Measurements from ENCODE around the gene WDR70.
"Not testable (repeated sequence)": the region's sequence is repeated elsewhere in the genome, so short reads cannot be mapped to it uniquely, and the experiment has no call there.

Gene WDR70

GRCh38 chr5:37768371-37768770 is 389.3 kb downstream of the WDR70 start:
- DNase-seq: no peak

GRCh38 chr5:37769108-37769507 is 390.0 kb downstream of the WDR70 start:
- DNase-seq: no peak
- in situ Hi-C loops (cut with MboI; ENCODE audit: low pct_unique_long_range_greater_than_20kb, low sequenced_read_pairs): no loop called here

More at GRCh38 chr5:37768371-37768770, 389.3 kb downstream of the WDR70 start:
- in situ Hi-C loops (cut with MboI; ENCODE audit: low pct_unique_long_range_greater_than_20kb, low sequenced_read_pairs): no loop called here

DNA sequence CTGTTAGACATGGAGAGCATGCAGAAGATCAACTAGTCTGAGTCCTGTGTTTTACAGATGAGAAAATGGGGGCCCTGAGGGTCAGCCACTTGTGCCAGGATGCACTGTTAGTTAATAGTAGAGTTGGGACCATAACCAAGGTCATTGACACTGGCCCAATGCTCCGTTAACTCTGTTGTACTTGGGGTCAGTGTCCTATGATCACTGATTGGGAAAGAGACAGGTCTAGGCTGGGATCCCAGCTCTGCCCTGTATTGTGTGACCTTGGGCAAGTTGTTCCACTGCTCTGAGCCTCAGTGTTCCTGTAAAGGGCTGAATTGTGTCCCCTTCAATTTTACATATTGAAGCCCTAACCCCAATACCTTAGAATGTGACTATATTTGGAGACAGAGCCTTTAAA is 390.7 kb downstream of the WDR70 start:
- in situ Hi-C loops (cut with MboI; ENCODE audit: low pct_unique_long_range_greater_than_20kb, low sequenced_read_pairs): no loop called here
- DNase-seq: no peak

DNA sequence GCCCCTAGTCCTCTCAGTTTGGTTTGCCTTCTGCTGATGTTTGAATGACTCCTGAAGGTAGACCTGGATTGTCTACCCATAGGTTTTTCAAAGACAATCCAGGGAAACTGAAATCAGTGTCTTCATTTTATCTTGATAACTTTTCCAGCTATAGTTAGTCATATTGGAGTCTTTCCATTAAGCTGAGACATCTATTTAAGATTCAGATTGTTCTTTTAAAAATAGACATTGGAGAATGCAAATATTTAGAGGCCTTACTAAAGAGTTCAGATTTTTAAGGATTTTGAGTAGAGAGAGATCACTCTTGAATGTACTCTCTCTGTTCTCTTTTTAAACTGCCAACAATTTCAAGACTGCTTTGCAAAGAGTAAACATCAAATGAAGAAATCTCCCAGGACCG is 391.7 kb downstream of the WDR70 start:
- in situ Hi-C loops (cut with MboI; ENCODE audit: low pct_unique_long_range_greater_than_20kb, low sequenced_read_pairs): no loop called here
- DNase-seq: no peak

DNA sequence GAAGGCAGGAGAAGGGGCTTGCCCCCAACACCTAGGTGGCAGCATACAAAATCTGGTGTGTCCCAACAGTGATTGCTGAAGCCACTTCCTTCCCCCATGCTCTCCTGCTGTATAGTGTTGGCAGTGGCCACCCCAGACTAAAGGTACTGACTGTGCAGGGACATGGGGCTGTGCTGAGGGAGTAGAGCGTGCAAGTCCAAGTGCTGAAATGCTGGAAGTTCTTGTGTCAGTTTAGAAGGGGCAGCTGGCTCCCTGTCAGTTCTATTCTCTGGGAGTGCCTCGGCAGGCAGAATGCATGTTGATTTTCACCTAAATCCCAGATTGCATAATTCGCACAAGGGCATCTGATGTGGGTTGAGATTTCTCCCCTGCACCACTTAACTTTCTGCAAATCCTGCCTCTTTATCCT is 392.1 kb downstream of the WDR70 start:
- peak; percentile 4 for DNase-seq

GRCh38 chr5:37771731-37772130 is 392.6 kb downstream of the WDR70 start:
- in situ Hi-C loops (cut with MboI; ENCODE audit: low pct_unique_long_range_greater_than_20kb, low sequenced_read_pairs): no loop called here
- no peak for DNase-seq

More for the DNA sequence above, 392.1 kb downstream of the WDR70 start:
- in situ Hi-C loops (cut with MboI; ENCODE audit: low pct_unique_long_range_greater_than_20kb, low sequenced_read_pairs): no loop called here

GRCh38 chr5:37772255-37772654 is 393.1 kb downstream of the WDR70 start:
- in situ Hi-C loops (cut with MboI; ENCODE audit: low pct_unique_long_range_greater_than_20kb, low sequenced_read_pairs): no loop called here

DNA sequence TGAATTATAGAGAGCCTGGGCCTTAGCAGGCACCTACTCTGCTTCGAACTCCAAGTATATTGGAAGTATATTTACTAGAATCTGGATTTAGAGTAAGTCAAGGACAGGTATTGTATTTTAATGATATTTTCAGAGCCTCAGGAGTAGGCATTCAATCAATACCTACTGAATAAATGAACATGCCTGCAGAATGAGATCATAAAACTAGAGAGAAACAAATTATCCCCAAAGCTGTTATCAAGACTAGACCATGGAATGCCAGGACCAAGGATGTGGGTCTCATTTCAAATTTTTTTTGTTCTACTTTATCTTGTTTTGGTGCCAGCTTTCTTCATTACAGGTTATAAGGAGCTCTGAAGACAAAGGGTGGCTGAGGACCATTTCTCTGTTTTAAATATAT is 394.7 kb downstream of the WDR70 start:
- no peak for DNase-seq
- in situ Hi-C loops (cut with MboI; ENCODE audit: low pct_unique_long_range_greater_than_20kb, low sequenced_read_pairs): no loop called here

More at GRCh38 chr5:37772255-37772654, 393.1 kb downstream of the WDR70 start:
- no peak for DNase-seq

GRCh38 chr5:37774912-37775483 is 395.9 kb downstream of the WDR70 start:
- peak; percentile 67 for DNase-seq
- in situ Hi-C loops (cut with MboI; ENCODE audit: low pct_unique_long_range_greater_than_20kb, low sequenced_read_pairs): no loop called here

GRCh38 chr5:37776826-37777225 is 397.7 kb downstream of the WDR70 start:
- in situ Hi-C loops (cut with MboI; ENCODE audit: low pct_unique_long_range_greater_than_20kb, low sequenced_read_pairs): no loop called here
- no peak for DNase-seq

- in situ Hi-C loops (cut with MboI; ENCODE audit: low pct_unique_long_range_greater_than_20kb, low sequenced_read_pairs): no loop called here
Observed at GRCh38 chr5:37777432-37778130, 398.5 kb downstream of the WDR70 start.

GRCh38 chr5:37781409-37781808 is 402.3 kb downstream of the WDR70 start:
- in situ Hi-C loops (cut with MboI; ENCODE audit: low pct_unique_long_range_greater_than_20kb, low sequenced_read_pairs); DNase-seq: not testable (repeated sequence)

More at GRCh38 chr5:37777432-37778130, 398.5 kb downstream of the WDR70 start:
- DNase-seq: no peak

DNA sequence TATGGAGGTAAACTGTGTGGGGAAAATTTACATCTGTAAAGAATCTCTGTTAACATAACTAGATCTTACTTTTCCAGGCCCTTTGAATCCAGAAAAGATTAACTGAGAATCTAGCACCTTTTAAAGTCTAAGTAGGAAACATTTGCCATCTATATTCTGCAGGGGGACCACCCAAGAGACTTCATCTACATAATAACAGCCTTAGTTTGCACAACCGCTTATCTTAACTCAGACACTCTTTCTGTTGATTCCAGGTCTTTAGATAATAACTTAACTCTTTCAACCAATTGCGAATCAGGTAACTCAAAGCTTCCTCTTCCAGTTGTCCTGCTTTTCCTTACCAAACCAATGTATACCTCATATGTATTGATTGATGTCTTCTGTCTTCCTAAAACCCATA is 407.3 kb downstream of the WDR70 start:
- DNase-seq: no peak
- in situ Hi-C loops (cut with MboI; ENCODE audit: low pct_unique_long_range_greater_than_20kb, low sequenced_read_pairs): no loop called here

DNA sequence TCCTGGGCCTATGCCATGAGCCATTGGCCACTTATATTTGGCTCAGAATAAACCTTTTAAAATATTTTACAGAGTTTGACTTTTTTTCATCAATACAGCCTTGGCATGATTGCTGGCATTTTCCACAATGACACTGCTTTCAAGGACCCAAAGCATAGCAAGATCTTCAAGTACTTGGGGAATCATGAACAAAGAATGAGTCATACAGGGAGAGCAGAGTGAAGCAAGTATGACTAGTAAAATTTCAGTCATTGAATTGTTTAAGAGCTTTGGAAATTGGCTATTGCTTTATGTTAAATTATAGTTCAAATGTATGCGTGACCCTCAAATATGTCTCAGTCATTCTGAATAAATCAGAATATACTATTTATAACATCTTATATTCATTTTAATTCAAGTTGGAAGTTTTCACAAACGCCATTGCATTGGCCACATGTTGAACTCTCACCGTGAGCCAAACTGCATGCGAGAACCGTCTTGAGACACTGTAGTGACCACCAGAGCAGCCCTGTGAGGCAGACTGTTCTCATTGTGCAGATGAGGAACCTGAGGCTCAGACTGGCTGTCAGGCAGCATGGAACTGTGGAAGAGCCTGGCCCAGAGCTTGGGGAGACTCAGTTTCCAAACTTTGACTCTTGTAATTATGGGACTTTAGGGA is 407.9 kb downstream of the WDR70 start:
- in situ Hi-C loops (cut with MboI; ENCODE audit: low pct_unique_long_range_greater_than_20kb, low sequenced_read_pairs): no loop called here
- no peak for DNase-seq

GRCh38 chr5:37787742-37788141 is 408.6 kb downstream of the WDR70 start:
- DNase-seq: no peak
- in situ Hi-C loops (cut with MboI; ENCODE audit: low pct_unique_long_range_greater_than_20kb, low sequenced_read_pairs): no loop called here

DNA sequence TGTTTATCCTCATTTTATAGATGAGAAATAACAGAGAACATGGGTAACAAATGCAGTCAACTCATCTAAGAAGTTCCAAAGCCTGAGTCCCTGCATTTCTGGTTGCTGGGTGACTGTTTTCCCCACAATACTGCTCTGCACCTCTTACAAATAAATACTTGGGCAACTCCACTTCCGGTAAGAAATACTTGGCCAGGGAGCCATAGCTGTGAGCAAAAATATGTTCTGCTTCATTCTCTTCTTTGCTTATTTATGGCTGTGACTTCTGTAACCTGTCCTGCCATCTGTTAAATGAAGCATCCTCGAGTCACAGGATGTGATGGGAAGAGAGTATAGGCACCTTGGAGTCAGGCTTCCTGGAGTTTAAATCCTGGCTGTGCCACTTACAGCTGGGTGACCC is 410.9 kb downstream of the WDR70 start:
- no peak for DNase-seq
- in situ Hi-C loops (cut with MboI; ENCODE audit: low pct_unique_long_range_greater_than_20kb, low sequenced_read_pairs): no loop called here

DNA sequence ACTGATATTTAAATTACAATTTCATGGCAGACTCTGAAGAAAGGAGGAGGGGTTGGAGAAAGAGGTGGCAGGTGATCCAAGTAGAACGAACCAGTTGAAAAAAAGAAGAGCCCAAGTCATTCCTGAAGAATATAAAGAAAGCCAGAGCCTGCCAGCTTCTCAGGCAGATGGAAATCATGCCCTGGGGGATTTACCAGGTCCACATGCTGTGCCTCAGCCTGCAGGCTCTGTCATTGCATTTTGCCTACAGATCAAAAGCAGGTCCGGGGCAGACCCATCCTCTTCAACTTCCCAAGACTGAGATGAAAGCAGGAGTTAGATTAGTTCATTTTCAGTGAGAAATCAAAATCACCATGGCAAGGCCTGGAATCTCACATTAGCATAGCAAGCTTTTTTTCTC is 412.2 kb downstream of the WDR70 start:
- no peak for DNase-seq
- in situ Hi-C loops (cut with MboI; ENCODE audit: low pct_unique_long_range_greater_than_20kb, low sequenced_read_pairs): no loop called here

- DNase-seq: no peak
- in situ Hi-C loops (cut with MboI; ENCODE audit: low pct_unique_long_range_greater_than_20kb, low sequenced_read_pairs): no loop called here
Observed at GRCh38 chr5:37792975-37793631, 414.0 kb downstream of the WDR70 start.

DNA sequence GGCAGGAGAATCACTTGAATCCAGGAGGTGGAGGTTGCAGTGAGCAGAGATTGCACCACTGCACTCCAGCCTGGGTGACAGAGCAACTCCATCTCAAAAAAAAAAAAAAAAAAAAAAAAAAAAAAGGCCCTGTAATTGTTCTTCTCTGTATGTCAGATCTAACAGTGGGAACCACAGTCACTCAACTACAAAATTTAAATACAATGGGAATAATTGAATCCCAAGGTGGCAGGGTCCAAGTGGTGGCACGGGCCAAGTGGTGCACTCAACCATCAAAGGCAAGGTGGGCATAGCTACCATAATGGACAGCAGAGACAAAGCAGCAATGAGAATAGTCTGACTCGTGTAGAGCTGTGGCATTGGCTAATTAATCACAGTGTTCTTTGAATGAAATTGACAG is 416.2 kb downstream of the WDR70 start:
- DNase-seq; in situ Hi-C loops (cut with MboI; ENCODE audit: low pct_unique_long_range_greater_than_20kb, low sequenced_read_pairs): not testable (repeated sequence)

DNA sequence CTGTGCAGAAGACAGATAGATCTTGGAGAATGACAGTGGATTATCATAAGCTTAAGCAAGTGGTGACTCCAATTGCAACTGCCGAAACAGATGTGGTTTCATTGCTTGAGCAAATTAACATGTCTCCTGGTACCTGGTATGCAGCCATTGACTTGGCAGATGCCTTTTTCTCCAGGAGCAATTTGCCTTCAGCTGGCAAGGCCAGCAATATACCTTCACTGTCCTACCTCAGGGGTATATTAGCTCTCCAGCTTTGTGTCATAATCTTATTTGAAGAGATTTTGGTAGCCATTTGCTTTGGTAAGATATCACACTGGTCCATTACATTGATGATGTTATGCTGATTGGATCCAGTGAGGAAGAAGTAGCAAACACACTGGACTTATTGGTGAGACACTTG is 417.3 kb downstream of the WDR70 start:
- in situ Hi-C loops (cut with MboI; ENCODE audit: low pct_unique_long_range_greater_than_20kb, low sequenced_read_pairs); DNase-seq: not testable (repeated sequence)

Data from KBM-7 (cell line).